Activated naive CD8-positive, alpha-beta T cell treated with anti-CD3 and anti-CD28 coated beads for 36 hours (primary cell): Measurements from ENCODE around the gene C9orf50. TPM values are rescaled to one million over a fixed set of nuclear protein-coding genes. Genes with fewer than 3 reads are reported as not detected.

Experiments
- DNase-seq: peaks from one replicate; pipeline ENCODE4 v3.0.0; 2021
- H3K27ac Mint-ChIP-seq: one replicate; pipeline ENCODE4 v1.8.0; 2022; ENCODE audit warnings: mild to moderate bottlenecking, moderate library complexity, mixed read lengths
- H3K27me3 Mint-ChIP-seq: one replicate; pipeline ENCODE4 v1.8.0; 2022; ENCODE audit warnings: mild to moderate bottlenecking, mixed read lengths
- H3K36me3 Mint-ChIP-seq: one replicate; pipeline ENCODE4 v1.8.0; 2021; ENCODE audit warnings: mild to moderate bottlenecking, mixed read lengths
- H3K4me1 Mint-ChIP-seq: one replicate; pipeline ENCODE4 v1.8.0; 2021; ENCODE audit warnings: mixed read lengths
- H3K4me3 Mint-ChIP-seq: one replicate; pipeline ENCODE4 v1.8.0; 2022; ENCODE audit warnings: mild to moderate bottlenecking, moderate library complexity, mixed read lengths
- H3K9me3 Mint-ChIP-seq: one replicate; pipeline ENCODE4 v1.8.0; 2022; ENCODE audit warnings: mixed read lengths
- total RNA-seq, 2 experiments: library from RNA; stranded (reverse); gene quantifications; one replicate each; pipeline ENCODE4 v1.2.3, GENCODE V29; 2021

The C9orf50 gene
- total RNA-seq, 2 experiments from 2014 or later: not detected

DNA sequence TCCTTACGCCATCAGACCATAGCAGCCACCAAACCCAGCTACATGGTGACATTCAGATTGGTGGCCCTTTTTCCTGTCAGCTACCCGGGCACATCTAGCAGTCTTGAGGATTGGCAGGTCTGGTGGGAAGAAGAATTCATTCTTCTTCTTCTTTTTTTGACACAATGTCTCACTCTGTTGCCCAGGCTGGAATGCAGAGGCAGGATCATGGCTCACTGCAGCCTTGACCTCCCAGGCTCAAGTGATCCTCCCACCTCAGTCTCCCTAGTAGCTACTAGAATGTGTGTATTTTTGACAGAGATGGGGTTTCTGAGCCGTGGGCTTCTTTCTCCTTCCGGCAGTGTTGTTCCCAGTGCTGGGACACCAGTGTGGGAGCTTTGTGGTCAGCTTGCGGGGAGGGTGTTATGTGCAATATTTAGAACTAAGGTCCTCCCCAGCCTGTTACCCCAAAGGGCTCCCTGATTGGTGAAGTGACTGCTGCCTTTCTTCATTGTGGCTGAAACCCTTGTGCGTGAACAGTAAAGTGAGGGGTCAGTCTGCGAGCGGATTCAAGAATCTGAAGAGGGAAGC lies 8.4 kb upstream of the C9orf50 start:
- H3K27me3 Mint-ChIP-seq: peaks cover under 1% of the 10 kb centered on the region
- peaks cover 16% of the 10 kb centered on the region for H3K36me3 Mint-ChIP-seq
- no peaks in the 10 kb centered on the region for H3K9me3 Mint-ChIP-seq
- H3K27ac Mint-ChIP-seq: no peak overlapping the region
- peaks cover 50% of the 10 kb centered on the region for H3K4me1 Mint-ChIP-seq
- H3K4me3 Mint-ChIP-seq: no peak overlapping the region
- DNase-seq: no peak

GRCh38 chr9:129628709-129629108 lies 7.8 kb upstream of the C9orf50 start:
- H3K4me3 Mint-ChIP-seq: no peak overlapping the region
- H3K36me3 Mint-ChIP-seq: peaks cover 16% of the 10 kb centered on the region
- no peaks in the 10 kb centered on the region for H3K9me3 Mint-ChIP-seq
- H3K27ac Mint-ChIP-seq: peak overlapping the region; percentile 60
- H3K4me1 Mint-ChIP-seq: peaks cover 54% of the 10 kb centered on the region
- peaks cover 3% of the 10 kb centered on the region for H3K27me3 Mint-ChIP-seq
- DNase-seq: no peak

GRCh38 chr9:129627556-129628440 lies 6.9 kb upstream of the C9orf50 start:
- Mint-ChIP-seq H3K36me3 (peaks cover 16% of the 10 kb centered on the region), H3K9me3 (no peaks in the 10 kb centered on the region), H3K27me3 (peaks cover 9% of the 10 kb centered on the region), H3K27ac (peak overlapping the region; percentile 92), H3K4me3 (peak overlapping the region; percentile 85), H3K4me1 (peaks cover 54% of the 10 kb centered on the region)
- no peak for DNase-seq

GRCh38 chr9:129626625-129627284 lies 5.9 kb upstream of the C9orf50 start:
- H3K9me3 Mint-ChIP-seq: no peaks in the 10 kb centered on the region
- H3K36me3 Mint-ChIP-seq: peaks cover 14% of the 10 kb centered on the region
- H3K4me3 Mint-ChIP-seq: peak overlapping the region; percentile 85
- DNase-seq: no peak
- H3K27me3 Mint-ChIP-seq: peaks cover 11% of the 10 kb centered on the region
- peaks cover 54% of the 10 kb centered on the region for H3K4me1 Mint-ChIP-seq
- H3K27ac Mint-ChIP-seq: peak overlapping the region; percentile 92

- Mint-ChIP-seq H3K36me3 (peaks cover 13% of the 10 kb centered on the region), H3K4me3 (peak within 1 kb of the TSS; percentile 85), H3K4me1 (peaks cover 50% of the 10 kb centered on the region)
Observed at GRCh38 chr9:129626079-129626624, 5.3 kb upstream of the C9orf50 start, which contains the start of gene NTMT1. Gene NTMT1, plus strand, starts transcription at chr9:129626163. Its CDS starts 6,541 bp downstream, at chr9:129632704.

GRCh38 chr9:129624947-129625346 lies 4.0 kb upstream of the C9orf50 start:
- H3K36me3 Mint-ChIP-seq: peaks cover 13% of the 10 kb centered on the region
- peaks cover 43% of the 10 kb centered on the region for H3K4me1 Mint-ChIP-seq
- H3K9me3 Mint-ChIP-seq: no peaks in the 10 kb centered on the region
- no peak for DNase-seq
- peak overlapping the region; percentile 80 for H3K27ac Mint-ChIP-seq
- peaks cover 23% of the 10 kb centered on the region for H3K27me3 Mint-ChIP-seq
- H3K4me3 Mint-ChIP-seq: peak overlapping the region; percentile 82

More at GRCh38 chr9:129626079-129626624, 5.3 kb upstream of the C9orf50 start, which contains the start of gene NTMT1:
- Mint-ChIP-seq H3K27me3 (peaks cover 17% of the 10 kb centered on the region), H3K27ac (peak within 1 kb of the TSS; percentile 92), H3K9me3 (no peaks in the 10 kb centered on the region)
- DNase-seq: peak; percentile 86

- DNase-seq: peak; percentile 65
- Mint-ChIP-seq H3K27me3 (peaks cover 28% of the 10 kb centered on the region), H3K4me3 (peak overlapping the region; percentile 66), H3K4me1 (peaks cover 37% of the 10 kb centered on the region), H3K9me3 (no peaks in the 10 kb centered on the region), H3K36me3 (peaks cover 13% of the 10 kb centered on the region), H3K27ac (peak overlapping the region; percentile 47)
Observed at GRCh38 chr9:129624168-129624759, 3.4 kb upstream of the C9orf50 start.

- no peaks in the 10 kb centered on the region for H3K9me3 Mint-ChIP-seq
- no peak overlapping the region for H3K27ac Mint-ChIP-seq
- no peak for DNase-seq
- peaks cover 28% of the 10 kb centered on the region for H3K4me1 Mint-ChIP-seq
- H3K4me3 Mint-ChIP-seq: no peak overlapping the region
- peaks cover 13% of the 10 kb centered on the region for H3K36me3 Mint-ChIP-seq
- H3K27me3 Mint-ChIP-seq: peaks cover 33% of the 10 kb centered on the region
Observed at GRCh38 chr9:129623331-129623730, 2.4 kb upstream of the C9orf50 start.

DNA sequence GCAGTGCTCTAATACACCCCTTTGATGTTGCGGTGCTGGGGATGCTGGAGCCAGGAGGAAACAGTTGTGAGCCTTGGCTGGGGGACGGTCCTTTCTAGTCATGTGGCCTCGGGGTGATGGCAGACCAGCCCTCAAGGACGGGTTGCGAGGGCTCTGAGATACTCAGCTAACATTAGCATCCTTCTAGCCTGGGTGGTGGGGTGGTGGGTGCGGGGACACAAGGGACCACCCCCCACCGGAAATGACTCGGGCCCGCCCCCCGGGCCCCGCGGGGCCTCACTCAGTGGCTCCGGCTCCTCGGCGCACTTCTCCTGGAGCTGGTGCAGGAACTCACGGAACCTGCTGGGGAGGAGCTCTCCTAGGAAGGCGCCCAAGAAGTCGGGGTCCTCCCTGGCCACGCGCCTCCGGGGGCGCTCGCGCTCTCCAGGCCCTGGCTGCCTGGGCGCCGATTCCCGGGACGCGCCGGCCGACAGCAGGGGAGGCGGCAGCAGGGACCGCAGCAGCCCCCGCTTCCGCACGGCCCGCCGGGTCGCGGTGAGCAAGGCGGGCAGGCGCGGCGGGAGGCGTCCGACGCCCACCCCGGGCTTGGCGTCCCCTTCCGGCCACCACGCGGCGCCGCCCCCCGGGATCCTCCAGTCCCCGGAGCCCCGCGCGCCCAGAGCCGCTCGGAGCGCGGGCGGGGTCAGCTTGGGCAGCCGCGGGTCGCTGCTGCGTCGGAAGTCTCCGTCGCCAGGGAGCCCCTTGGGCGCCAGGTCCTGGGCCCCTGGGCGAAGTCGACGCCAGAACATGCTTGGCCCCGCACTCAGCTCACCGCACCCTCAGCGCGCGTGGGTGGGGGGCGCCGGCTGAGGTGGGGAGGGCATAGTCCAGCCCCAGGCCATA lies 873 bp downstream of the C9orf50 start:
- peak overlapping the region; percentile 23 for H3K4me3 Mint-ChIP-seq
- H3K9me3 Mint-ChIP-seq: no peaks in the 10 kb centered on the region
- peaks cover 9% of the 10 kb centered on the region for H3K4me1 Mint-ChIP-seq
- H3K27me3 Mint-ChIP-seq: peaks cover 33% of the 10 kb centered on the region
- H3K27ac Mint-ChIP-seq: no peak overlapping the region
- DNase-seq: no peak
- peaks cover under 1% of the 10 kb centered on the region for H3K36me3 Mint-ChIP-seq

- no peaks in the 10 kb centered on the region for H3K36me3 Mint-ChIP-seq
- no peak overlapping the region for H3K4me3 Mint-ChIP-seq
- no peak for DNase-seq
- no peaks in the 10 kb centered on the region for H3K9me3 Mint-ChIP-seq
- H3K27me3 Mint-ChIP-seq: peaks cover 23% of the 10 kb centered on the region
- H3K27ac Mint-ChIP-seq: no peak overlapping the region
- H3K4me1 Mint-ChIP-seq: no peaks in the 10 kb centered on the region
Observed at GRCh38 chr9:129617167-129617566, 3.7 kb downstream of the C9orf50 start.

DNA sequence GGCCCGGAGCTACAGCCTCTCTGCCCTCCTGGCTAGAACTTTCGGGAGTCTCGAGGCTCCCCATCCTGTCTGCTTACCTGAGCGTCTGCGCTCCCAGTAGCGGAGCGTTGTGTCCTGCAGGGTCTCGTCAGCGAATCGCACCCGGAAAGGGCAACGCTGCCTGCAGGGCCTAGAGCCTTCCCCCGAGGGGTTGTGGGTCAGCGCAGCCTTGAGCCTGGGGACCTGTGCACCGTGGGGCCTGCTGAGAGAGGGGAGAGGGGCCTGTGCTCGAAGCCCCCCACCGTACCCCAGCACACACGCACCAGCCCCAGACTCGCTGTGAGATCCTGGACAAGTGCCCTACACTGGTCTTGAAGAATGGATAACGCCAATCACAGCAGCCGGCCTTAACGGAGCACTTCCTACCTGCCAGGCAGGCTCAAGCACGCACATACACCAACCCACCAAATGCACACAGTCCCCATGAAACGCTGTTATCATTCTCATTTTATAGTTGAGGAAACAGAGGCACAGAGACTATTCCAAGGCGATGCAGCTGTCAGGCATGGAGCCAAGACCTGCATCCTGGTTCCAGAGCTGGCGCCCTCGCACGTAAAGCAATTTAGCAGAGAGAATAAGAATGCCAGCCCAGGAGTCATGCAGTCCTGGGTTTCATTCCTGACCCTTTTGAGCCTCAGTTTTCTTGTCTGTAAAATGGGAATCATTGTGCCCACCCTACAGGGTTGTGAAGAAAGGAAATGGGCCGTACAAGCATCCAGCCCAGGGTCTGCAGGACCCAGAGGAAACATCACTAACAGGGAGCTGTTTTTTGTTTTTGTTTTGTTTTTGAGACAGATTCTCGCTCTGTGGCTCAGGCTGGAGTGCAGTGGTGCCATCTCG lies 5.3 kb downstream of the C9orf50 start:
- H3K9me3 Mint-ChIP-seq: no peaks in the 10 kb centered on the region
- H3K27ac Mint-ChIP-seq: no peak overlapping the region
- DNase-seq: no peak
- H3K27me3 Mint-ChIP-seq: peaks cover 10% of the 10 kb centered on the region
- no peak overlapping the region for H3K4me3 Mint-ChIP-seq
- H3K36me3 Mint-ChIP-seq: no peaks in the 10 kb centered on the region
- peaks cover 3% of the 10 kb centered on the region for H3K4me1 Mint-ChIP-seq

- Mint-ChIP-seq H3K27me3 (peaks cover 10% of the 10 kb centered on the region), H3K36me3 (no peaks in the 10 kb centered on the region)
Observed at GRCh38 chr9:129614932-129615331, 6.0 kb downstream of the C9orf50 start.

GRCh38 chr9:129613520-129614175 lies 7.3 kb downstream of the C9orf50 start:
- Mint-ChIP-seq H3K9me3 (no peaks in the 10 kb centered on the region), H3K27me3 (no peaks in the 10 kb centered on the region), H3K4me3 (no peak overlapping the region), H3K4me1 (peaks cover 8% of the 10 kb centered on the region), H3K36me3 (no peaks in the 10 kb centered on the region), H3K27ac (no peak overlapping the region)
- DNase-seq: no peak

More at GRCh38 chr9:129614932-129615331, 6.0 kb downstream of the C9orf50 start:
- no peak overlapping the region for H3K27ac Mint-ChIP-seq
- H3K9me3 Mint-ChIP-seq: no peaks in the 10 kb centered on the region
- no peak overlapping the region for H3K4me3 Mint-ChIP-seq
- H3K4me1 Mint-ChIP-seq: peaks cover 4% of the 10 kb centered on the region
- DNase-seq: no peak
